Measurements from ENCODE around the gene SLC11A2. TPM values are rescaled to one million over a fixed set of nuclear protein-coding genes. Genes with fewer than 3 reads are reported as not detected.

The SLC11A2 gene
- total RNA-seq, 1 donor from 2014 or later: 47.3 TPM

GRCh38 chr12:51055060-51055459 is 28.9 kb upstream of the SLC11A2 start:
- peaks cover 9% of the 10 kb centered on the region for H3K36me3 Mint-ChIP-seq (ENCODE audit: low read depth, unreplicated experiment)

GRCh38 chr12:51051787-51052186 is 25.6 kb upstream of the SLC11A2 start:
- no peak for DNase-seq (ENCODE audit: low spot score)

More at GRCh38 chr12:51055060-51055459, 28.9 kb upstream of the SLC11A2 start:
- H3K27me3 Mint-ChIP-seq (ENCODE audit: unreplicated experiment): peaks cover 4% of the 10 kb centered on the region
- no peak overlapping the region for H3K27ac Mint-ChIP-seq (ENCODE audit: unreplicated experiment)
- no peaks in the 10 kb centered on the region for H3K9me3 Mint-ChIP-seq (ENCODE audit: unreplicated experiment)
- no peak for DNase-seq (ENCODE audit: low spot score)
- no peaks in the 10 kb centered on the region for H3K4me1 Mint-ChIP-seq (ENCODE audit: unreplicated experiment)
- TF ChIP-seq CTCF (IDR thresholded peaks at IDR 0.05; ENCODE audit: unreplicated experiment): no peak
- H3K4me3 Mint-ChIP-seq (ENCODE audit: unreplicated experiment): no peak overlapping the region

GRCh38 chr12:51049525-51049924 is 23.3 kb upstream of the SLC11A2 start:
- peaks cover 8% of the 10 kb centered on the region for H3K36me3 Mint-ChIP-seq (ENCODE audit: low read depth, unreplicated experiment)
- no peak overlapping the region for H3K27ac Mint-ChIP-seq (ENCODE audit: unreplicated experiment)
- peaks cover 1% of the 10 kb centered on the region for H3K27me3 Mint-ChIP-seq (ENCODE audit: unreplicated experiment)
- H3K4me1 Mint-ChIP-seq (ENCODE audit: unreplicated experiment): peaks cover 12% of the 10 kb centered on the region
- peaks cover 5% of the 10 kb centered on the region for H3K9me3 Mint-ChIP-seq (ENCODE audit: unreplicated experiment)
- H3K4me3 Mint-ChIP-seq (ENCODE audit: unreplicated experiment): no peak overlapping the region
- DNase-seq (ENCODE audit: low spot score): no peak
- no peak for TF ChIP-seq CTCF (IDR thresholded peaks at IDR 0.05; ENCODE audit: unreplicated experiment)

More at GRCh38 chr12:51051787-51052186, 25.6 kb upstream of the SLC11A2 start:
- Mint-ChIP-seq H3K4me3 (ENCODE audit: unreplicated experiment) (no peak overlapping the region), H3K4me1 (ENCODE audit: unreplicated experiment) (peaks cover 12% of the 10 kb centered on the region), H3K36me3 (ENCODE audit: low read depth, unreplicated experiment) (peaks cover 8% of the 10 kb centered on the region), H3K9me3 (ENCODE audit: unreplicated experiment) (no peaks in the 10 kb centered on the region), H3K27ac (ENCODE audit: unreplicated experiment) (no peak overlapping the region), H3K27me3 (ENCODE audit: unreplicated experiment) (peaks cover 1% of the 10 kb centered on the region)
- no peak for TF ChIP-seq CTCF (IDR thresholded peaks at IDR 0.05; ENCODE audit: unreplicated experiment)

GRCh38 chr12:51048661-51049251 is 22.6 kb upstream of the SLC11A2 start:
- peaks cover 8% of the 10 kb centered on the region for H3K36me3 Mint-ChIP-seq (ENCODE audit: low read depth, unreplicated experiment)
- DNase-seq (ENCODE audit: low spot score): no peak
- TF ChIP-seq CTCF (IDR thresholded peaks at IDR 0.05; ENCODE audit: unreplicated experiment): no peak
- peak overlapping the region; percentile 97 for H3K4me3 Mint-ChIP-seq (ENCODE audit: unreplicated experiment)
- H3K4me1 Mint-ChIP-seq (ENCODE audit: unreplicated experiment): peaks cover 12% of the 10 kb centered on the region
- peaks cover 1% of the 10 kb centered on the region for H3K27me3 Mint-ChIP-seq (ENCODE audit: unreplicated experiment)
- peak overlapping the region; percentile 79 for H3K27ac Mint-ChIP-seq (ENCODE audit: unreplicated experiment)
- peaks cover 5% of the 10 kb centered on the region for H3K9me3 Mint-ChIP-seq (ENCODE audit: unreplicated experiment)

- Mint-ChIP-seq H3K4me3 (ENCODE audit: unreplicated experiment) (peak within 1 kb of the TSS; percentile 97), H3K4me1 (ENCODE audit: unreplicated experiment) (peaks cover 12% of the 10 kb centered on the region), H3K27ac (ENCODE audit: unreplicated experiment) (peak within 1 kb of the TSS; percentile 79), H3K9me3 (ENCODE audit: unreplicated experiment) (peaks cover 5% of the 10 kb centered on the region), H3K36me3 (ENCODE audit: low read depth, unreplicated experiment) (peaks cover 8% of the 10 kb centered on the region), H3K27me3 (ENCODE audit: unreplicated experiment) (peaks cover 1% of the 10 kb centered on the region)
- TF ChIP-seq CTCF (IDR thresholded peaks at IDR 0.05; ENCODE audit: unreplicated experiment): peak; percentile 66
- DNase-seq (ENCODE audit: low spot score): peak; percentile 95
These were observed 21.7 kb upstream of the SLC11A2 start, which contains the start of gene LETMD1 for GRCh38 chr12:51047655-51048540. Gene LETMD1, plus strand, starts transcription at chr12:51048327. Its CDS starts 30 bp downstream, at chr12:51048357.
